ENCODE measurements around the gene NOS1AP.
A peak's percentile ranks its signal among the peaks of the same experiment; 100 is the strongest.

NOS1AP gene

DNA sequence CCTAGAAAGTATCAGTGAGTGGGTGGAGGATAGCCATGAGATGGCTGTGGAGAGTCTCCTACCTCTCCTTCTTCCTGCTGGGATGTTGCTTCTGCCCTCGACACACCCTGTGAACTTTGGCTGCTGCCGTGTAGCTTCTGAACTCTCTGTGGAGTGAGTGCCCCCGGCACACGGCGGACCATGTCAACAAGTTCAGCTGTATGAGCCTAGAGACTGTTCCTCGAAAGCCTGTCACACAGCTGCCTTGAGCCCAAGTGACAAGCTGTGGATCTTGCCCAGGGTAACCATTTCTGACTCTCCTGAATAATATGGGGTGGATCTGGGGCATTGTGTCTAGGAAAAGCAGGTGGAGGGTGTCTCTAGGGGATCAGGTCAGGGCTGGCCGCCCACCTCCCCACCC, 143.2 kb downstream of the NOS1AP start:
- POLR2A ChIA-PET, result no interaction called here
- CTCF ChIA-PET, result no interaction called here
- no peak for TF ChIP-seq ZNF384 (IDR thresholded peaks at IDR 0.05)
- no peak for TF ChIP-seq FOXA1 (IDR thresholded peaks at IDR 0.05)
- TF ChIP-seq SP1 (IDR thresholded peaks at IDR 0.05), result no peak
- TF ChIP-seq LEF1 (IDR thresholded peaks at IDR 0.05; ENCODE audit: borderline replicate concordance), result no peak
- no peak for TF ChIP-seq BHLHE40 (IDR thresholded peaks at IDR 0.05; ENCODE audit: borderline replicate concordance)
- no peak for TF ChIP-seq SUZ12 (IDR thresholded peaks at IDR 0.05)
- TF ChIP-seq NFRKB (IDR thresholded peaks at IDR 0.05), result no peak
- TF ChIP-seq, protein P1, sequence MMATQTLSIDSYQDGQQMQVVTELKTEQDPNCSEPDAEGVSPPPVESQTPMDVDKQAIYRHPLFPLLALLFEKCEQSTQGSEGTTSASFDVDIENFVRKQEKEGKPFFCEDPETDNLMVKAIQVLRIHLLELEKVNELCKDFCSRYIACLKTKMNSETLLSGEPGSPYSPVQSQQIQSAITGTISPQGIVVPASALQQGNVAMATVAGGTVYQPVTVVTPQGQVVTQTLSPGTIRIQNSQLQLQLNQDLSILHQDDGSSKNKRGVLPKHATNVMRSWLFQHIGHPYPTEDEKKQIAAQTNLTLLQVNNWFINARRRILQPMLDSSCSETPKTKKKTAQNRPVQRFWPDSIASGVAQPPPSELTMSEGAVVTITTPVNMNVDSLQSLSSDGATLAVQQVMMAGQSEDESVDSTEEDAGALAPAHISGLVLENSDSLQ (IDR thresholded peaks at IDR 0.05), result no peak
- no peak for TF ChIP-seq L3MBTL2 (conservative IDR thresholded peaks at IDR 0.05)
- no peak for TF ChIP-seq ARNT (IDR thresholded peaks at IDR 0.05)
- TF ChIP-seq TARDBP (IDR thresholded peaks at IDR 0.05), result no peak
- no peak for TF ChIP-seq FOXM1 (IDR thresholded peaks at IDR 0.05; ENCODE audit: borderline replicate concordance)
- no peak for TF ChIP-seq HDGF (IDR thresholded peaks at IDR 0.05; ENCODE audit: borderline replicate concordance)
- TF ChIP-seq CTBP1 (IDR thresholded peaks at IDR 0.05; ENCODE audit: borderline replicate concordance), result no peak
- no peak for TF ChIP-seq ELF4 (IDR thresholded peaks at IDR 0.05)
- no peak for TF ChIP-seq FOXK2 (IDR thresholded peaks at IDR 0.05)
- no peak for DNase-seq (ENCODE audit: extremely low spot score)

DNA sequence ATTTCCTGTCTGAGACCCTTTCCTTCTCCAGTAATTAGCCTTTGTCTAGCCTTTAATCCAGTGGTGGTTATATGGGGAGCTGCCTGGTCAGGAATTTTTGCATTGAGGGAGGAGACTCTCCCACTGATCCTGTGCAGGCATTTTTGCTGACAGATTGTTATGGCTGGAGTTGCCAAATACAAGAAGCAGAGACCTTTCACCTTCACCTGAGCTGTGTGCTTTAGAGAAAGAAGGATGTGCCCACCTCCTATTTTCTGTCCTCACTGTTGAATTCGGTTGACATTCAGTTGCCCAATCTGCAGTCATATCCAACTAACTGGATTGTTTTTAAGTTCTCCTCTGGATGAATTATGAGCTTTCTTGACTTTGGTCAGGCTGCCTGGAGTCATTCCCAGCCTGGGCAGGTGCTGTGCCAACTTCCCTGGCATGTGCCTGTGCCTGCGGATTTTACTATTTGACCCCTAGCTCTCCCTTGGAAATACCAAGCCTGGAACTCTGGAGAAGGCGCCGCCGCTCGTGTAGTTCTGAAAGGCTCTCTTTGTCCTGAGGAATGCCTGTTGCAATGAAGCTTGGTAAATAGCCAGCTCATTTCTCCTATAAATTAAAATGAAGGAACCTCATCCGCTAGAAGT, 143.9 kb downstream of the NOS1AP start:
- TF ChIP-seq FOXA1 (IDR thresholded peaks at IDR 0.05) (no peak), TARDBP (IDR thresholded peaks at IDR 0.05) (no peak), ELF4 (IDR thresholded peaks at IDR 0.05) (no peak), FOXM1 (IDR thresholded peaks at IDR 0.05; ENCODE audit: borderline replicate concordance) (no peak), SUZ12 (IDR thresholded peaks at IDR 0.05) (no peak), BHLHE40 (IDR thresholded peaks at IDR 0.05; ENCODE audit: borderline replicate concordance) (no peak), SP1 (IDR thresholded peaks at IDR 0.05) (no peak), LEF1 (IDR thresholded peaks at IDR 0.05; ENCODE audit: borderline replicate concordance) (no peak), HDGF (IDR thresholded peaks at IDR 0.05; ENCODE audit: borderline replicate concordance) (no peak)
- TF ChIP-seq, protein P1 (IDR thresholded peaks at IDR 0.05), result no peak
- POLR2A ChIA-PET, result no interaction called here
- CTCF ChIA-PET, result no interaction called here
- DNase-seq (ENCODE audit: extremely low spot score), result no peak

DNA sequence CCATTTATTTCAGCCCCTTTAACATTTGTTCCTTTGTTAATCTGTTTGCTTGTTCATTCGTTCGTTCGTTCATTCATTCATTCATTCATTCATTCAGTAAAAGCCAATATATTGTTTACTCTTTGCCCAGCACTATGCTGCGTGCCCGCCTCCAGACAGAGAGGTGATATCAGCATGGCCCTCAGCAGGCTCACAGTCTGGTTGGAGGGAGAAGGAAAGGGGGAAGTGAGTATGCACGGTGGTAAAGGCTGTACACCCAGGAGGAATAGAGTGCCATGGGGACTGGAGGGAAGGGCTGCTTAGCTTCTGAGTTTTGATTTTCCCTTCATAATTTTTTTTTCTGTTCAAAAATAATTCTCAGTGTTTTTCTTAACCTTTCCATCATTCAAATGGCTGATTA, 144.7 kb downstream of the NOS1AP start:
- no peak for TF ChIP-seq ZNF384 (IDR thresholded peaks at IDR 0.05)
- no peak for TF ChIP-seq BHLHE40 (IDR thresholded peaks at IDR 0.05; ENCODE audit: borderline replicate concordance)
- TF ChIP-seq, protein P1 (IDR thresholded peaks at IDR 0.05), result no peak
- TF ChIP-seq SP1 (IDR thresholded peaks at IDR 0.05), result no peak
- no peak for TF ChIP-seq FOXA1 (IDR thresholded peaks at IDR 0.05)
- TF ChIP-seq NFRKB (IDR thresholded peaks at IDR 0.05), result no peak
- no peak for TF ChIP-seq ELF4 (IDR thresholded peaks at IDR 0.05)
- no peak for TF ChIP-seq TARDBP (IDR thresholded peaks at IDR 0.05)
- no peak for TF ChIP-seq L3MBTL2 (conservative IDR thresholded peaks at IDR 0.05)
- no peak for TF ChIP-seq FOXM1 (IDR thresholded peaks at IDR 0.05; ENCODE audit: borderline replicate concordance)
- no peak for TF ChIP-seq LEF1 (IDR thresholded peaks at IDR 0.05; ENCODE audit: borderline replicate concordance)
- no peak for TF ChIP-seq ARNT (IDR thresholded peaks at IDR 0.05)
- no peak for TF ChIP-seq SUZ12 (IDR thresholded peaks at IDR 0.05)
- TF ChIP-seq FOXK2 (IDR thresholded peaks at IDR 0.05), result no peak
- CTCF ChIA-PET, result no interaction called here
- POLR2A ChIA-PET, result no interaction called here
- no peak for DNase-seq (ENCODE audit: extremely low spot score)

DNA sequence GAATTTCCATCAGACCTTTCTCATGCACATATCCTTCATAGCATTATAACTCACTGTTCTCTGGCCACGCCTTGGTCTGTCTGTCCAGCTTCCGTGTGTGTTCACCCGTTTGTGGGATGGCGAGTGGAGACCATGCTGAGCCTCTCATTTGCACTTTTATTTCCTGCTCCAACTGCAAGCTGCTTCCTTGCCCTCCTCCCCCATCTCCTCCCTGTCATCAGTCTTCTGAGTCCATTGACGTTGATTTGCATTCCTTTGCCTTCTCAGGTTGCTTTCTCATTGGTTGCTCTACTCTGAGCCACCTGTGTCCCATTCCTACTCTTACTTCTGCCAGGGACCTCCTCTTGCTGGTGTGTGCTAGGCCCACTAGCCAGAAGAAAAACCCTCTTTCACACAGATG, 146.4 kb downstream of the NOS1AP start:
- DNase-seq (ENCODE audit: extremely low spot score), result no peak
- CTCF ChIA-PET, result no interaction called here
- TF ChIP-seq SP1 (IDR thresholded peaks at IDR 0.05) (no peak), TARDBP (IDR thresholded peaks at IDR 0.05) (no peak), NFRKB (IDR thresholded peaks at IDR 0.05) (no peak), FOXK2 (IDR thresholded peaks at IDR 0.05) (no peak), ZNF384 (IDR thresholded peaks at IDR 0.05) (no peak), HDGF (IDR thresholded peaks at IDR 0.05; ENCODE audit: borderline replicate concordance) (no peak)
- TF ChIP-seq, protein P1 (IDR thresholded peaks at IDR 0.05), result peak; percentile 5; the same call in 1 of the 2 replicates
- POLR2A ChIA-PET, result no interaction called here

DNA sequence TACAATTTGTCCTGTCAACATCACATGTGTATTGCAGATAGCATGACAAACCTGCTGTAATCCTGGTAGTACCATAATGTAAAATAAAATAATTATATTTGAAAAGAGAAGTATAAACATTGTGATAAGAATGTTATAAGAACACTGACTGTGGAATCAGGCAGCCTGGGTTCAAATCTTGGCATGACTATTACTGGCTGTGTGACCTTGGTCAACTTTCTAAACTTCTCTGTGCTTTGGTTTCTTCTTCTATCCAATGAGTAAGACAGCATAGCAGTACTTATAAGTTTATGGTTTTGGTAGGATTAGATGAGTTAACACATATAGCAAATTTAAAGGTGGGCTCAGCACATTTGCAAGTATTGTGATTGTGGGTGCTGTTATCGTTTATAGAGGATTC, 147.1 kb downstream of the NOS1AP start:
- CTCF ChIA-PET, result no interaction called here
- POLR2A ChIA-PET, result no interaction called here
- no peak for DNase-seq (ENCODE audit: extremely low spot score)
- TF ChIP-seq L3MBTL2 (conservative IDR thresholded peaks at IDR 0.05), result no peak
- TF ChIP-seq BHLHE40 (IDR thresholded peaks at IDR 0.05; ENCODE audit: borderline replicate concordance), result no peak

DNA sequence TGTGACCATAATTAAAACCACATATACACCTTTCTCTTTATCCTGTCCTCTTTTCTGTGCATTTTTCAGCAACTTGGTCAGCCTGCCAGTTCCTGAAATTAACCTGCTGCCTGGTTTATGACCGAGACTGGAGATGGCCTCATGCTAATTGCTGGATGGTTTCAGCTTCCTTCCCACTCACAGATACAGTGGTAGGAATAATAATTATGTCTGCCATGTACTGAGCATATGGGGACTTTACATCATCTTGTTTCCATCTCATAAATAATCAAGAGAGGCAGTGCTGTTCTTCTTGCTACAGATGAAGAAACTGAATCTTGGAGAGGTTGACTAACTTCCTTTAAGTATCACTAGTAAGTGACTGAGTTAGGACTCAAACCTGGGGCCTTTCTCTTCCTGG, 148.2 kb downstream of the NOS1AP start:
- no peak for TF ChIP-seq SUZ12 (IDR thresholded peaks at IDR 0.05)
- no peak for TF ChIP-seq BHLHE40 (IDR thresholded peaks at IDR 0.05; ENCODE audit: borderline replicate concordance)
- TF ChIP-seq, protein P1 (IDR thresholded peaks at IDR 0.05), result no peak
- TF ChIP-seq FOXM1 (IDR thresholded peaks at IDR 0.05; ENCODE audit: borderline replicate concordance), result no peak
- no peak for TF ChIP-seq CTBP1 (IDR thresholded peaks at IDR 0.05; ENCODE audit: borderline replicate concordance)
- POLR2A ChIA-PET, result no interaction called here
- CTCF ChIA-PET, result no interaction called here
- DNase-seq (ENCODE audit: extremely low spot score), result no peak
